ENCODE results near the gene OSTM1.

Gene OSTM1

DNA sequence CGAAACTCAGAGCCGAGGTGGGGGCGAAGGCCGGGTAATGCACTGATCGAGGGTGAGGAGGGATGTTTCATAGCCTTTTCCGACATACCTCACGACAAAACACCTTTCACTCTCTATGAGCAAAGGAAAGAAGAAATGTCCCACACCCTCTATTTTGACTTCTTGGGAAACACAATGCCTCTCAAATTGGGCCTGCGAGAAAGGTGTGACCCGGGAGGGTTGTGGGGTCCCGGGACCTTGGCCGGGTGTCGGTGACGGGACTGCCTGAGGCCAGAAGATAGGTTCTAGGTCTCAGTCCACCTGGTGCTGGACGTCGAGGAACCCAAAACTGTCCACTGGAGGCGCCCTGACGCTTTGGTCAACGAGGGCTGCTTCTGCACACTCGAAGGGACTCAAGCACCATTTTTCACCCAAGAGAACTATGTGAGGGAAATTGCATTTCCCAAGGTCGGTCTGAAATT is 41.1 kb upstream of the OSTM1 start:
- Histone ChIP-seq H3K4me3 (replicated peaks; ENCODE audit: low read depth, low read length) (no peak overlapping the region; the same call in 1 of the 2 replicates), H3K27me3 (replicated peaks; ENCODE audit: control insufficient read depth, insufficient read depth, low read length) (peaks cover 4% of the 10 kb centered on the region), H3K36me3 (ENCODE audit: control insufficient read depth, insufficient read depth, low read length) (no peaks in the 10 kb centered on the region)
- TF ChIP-seq, protein P1, sequence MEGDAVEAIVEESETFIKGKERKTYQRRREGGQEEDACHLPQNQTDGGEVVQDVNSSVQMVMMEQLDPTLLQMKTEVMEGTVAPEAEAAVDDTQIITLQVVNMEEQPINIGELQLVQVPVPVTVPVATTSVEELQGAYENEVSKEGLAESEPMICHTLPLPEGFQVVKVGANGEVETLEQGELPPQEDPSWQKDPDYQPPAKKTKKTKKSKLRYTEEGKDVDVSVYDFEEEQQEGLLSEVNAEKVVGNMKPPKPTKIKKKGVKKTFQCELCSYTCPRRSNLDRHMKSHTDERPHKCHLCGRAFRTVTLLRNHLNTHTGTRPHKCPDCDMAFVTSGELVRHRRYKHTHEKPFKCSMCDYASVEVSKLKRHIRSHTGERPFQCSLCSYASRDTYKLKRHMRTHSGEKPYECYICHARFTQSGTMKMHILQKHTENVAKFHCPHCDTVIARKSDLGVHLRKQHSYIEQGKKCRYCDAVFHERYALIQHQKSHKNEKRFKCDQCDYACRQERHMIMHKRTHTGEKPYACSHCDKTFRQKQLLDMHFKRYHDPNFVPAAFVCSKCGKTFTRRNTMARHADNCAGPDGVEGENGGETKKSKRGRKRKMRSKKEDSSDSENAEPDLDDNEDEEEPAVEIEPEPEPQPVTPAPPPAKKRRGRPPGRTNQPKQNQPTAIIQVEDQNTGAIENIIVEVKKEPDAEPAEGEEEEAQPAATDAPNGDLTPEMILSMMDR (IDR thresholded peaks at IDR 0.05; ENCODE audit: insufficient read depth, low read length, poor library complexity, severe bottlenecking): peak; percentile 45
- peak; percentile 26 for DNase-seq (ENCODE audit: extremely low read depth, insufficient read length)

GRCh38 chr6:108114841-108115597 is 40.5 kb upstream of the OSTM1 start:
- Histone ChIP-seq H3K36me3 (ENCODE audit: control insufficient read depth, insufficient read depth, low read length) (no peaks in the 10 kb centered on the region), H3K27me3 (replicated peaks; ENCODE audit: control insufficient read depth, insufficient read depth, low read length) (peaks cover 4% of the 10 kb centered on the region), H3K4me3 (replicated peaks; ENCODE audit: low read depth, low read length) (peak overlapping the region; percentile 35)
- TF ChIP-seq, protein P1 (IDR thresholded peaks at IDR 0.05; ENCODE audit: insufficient read depth, low read length, poor library complexity, severe bottlenecking): peak; percentile 2
- peak; percentile 53 for DNase-seq (ENCODE audit: extremely low read depth, insufficient read length)

DNA sequence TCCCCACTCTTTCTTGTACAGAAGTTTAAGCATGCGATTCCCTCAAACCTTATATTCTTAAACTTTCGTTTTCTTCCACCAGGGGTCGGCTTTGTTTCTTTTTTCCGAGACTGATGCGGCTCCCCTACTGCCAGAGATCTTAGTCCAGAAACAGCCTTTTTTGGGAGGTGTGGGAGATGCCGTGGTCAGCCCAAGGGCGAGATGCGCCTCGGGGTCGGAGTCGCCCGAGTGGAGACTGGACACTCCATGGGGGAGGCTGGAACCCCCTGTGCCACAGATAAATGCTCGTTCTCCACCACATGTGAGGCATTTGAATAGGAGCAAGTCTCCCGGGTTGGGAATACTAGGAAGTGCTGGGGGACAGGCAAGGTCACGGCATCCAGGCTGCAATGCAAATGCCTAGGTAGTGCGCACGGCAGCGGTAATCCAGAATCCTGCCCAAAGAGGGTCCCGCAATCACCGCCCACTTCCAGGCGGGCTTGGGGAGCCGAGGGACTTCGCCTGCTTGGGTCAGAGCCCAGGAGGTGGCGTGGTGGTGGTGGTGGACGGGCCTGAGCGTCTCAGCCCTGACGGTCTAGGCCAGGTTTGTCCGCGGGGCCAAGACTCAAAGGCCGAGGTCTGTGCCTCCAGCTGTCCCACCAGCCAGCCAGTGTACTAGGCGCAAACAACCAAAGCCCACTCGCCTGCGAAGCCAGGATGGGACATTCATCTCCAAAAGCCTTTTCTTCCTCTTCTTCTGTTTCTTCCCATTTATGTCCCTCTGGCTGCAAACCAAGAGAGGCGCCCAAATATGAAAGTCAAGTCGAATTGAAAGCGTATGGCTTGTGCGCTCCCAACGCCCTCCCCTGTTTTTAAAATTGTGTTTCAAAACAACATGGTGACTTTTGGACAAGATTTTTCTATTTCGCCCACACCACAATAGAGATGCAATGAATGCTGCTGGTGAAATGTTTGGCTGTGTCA is 39.3 kb upstream of the OSTM1 start:
- Histone ChIP-seq H3K36me3 (ENCODE audit: control insufficient read depth, insufficient read depth, low read length) (no peaks in the 10 kb centered on the region), H3K4me3 (replicated peaks; ENCODE audit: low read depth, low read length) (no peak overlapping the region), H3K27me3 (replicated peaks; ENCODE audit: control insufficient read depth, insufficient read depth, low read length) (peaks cover 4% of the 10 kb centered on the region)
- peak; percentile 24 for DNase-seq (ENCODE audit: extremely low read depth, insufficient read length)
- TF ChIP-seq, protein P1 (IDR thresholded peaks at IDR 0.05; ENCODE audit: insufficient read depth, low read length, poor library complexity, severe bottlenecking): peak; percentile 37

DNA sequence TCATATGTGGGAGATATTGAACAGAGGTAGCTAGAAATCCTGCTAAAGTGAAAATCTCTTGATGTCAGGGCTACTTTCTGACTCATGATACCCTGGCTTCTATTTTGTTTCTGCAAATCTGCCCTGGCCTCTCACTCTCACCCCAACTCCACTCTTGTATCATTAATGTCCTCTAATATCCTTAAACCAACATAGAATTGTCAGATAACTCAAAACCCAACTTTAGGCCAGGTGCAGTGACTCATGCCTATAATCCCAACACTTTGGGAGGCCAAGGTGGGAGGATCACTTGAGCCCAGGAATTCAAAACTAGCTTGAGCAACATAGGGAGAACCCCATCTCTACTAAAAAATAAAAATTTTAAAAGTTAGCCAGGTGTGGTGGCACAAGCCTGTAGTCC is 33.8 kb upstream of the OSTM1 start:
- Histone ChIP-seq H3K27me3 (replicated peaks; ENCODE audit: control insufficient read depth, insufficient read depth, low read length) (peaks cover 3% of the 10 kb centered on the region), H3K36me3 (ENCODE audit: control insufficient read depth, insufficient read depth, low read length) (no peaks in the 10 kb centered on the region), H3K4me3 (replicated peaks; ENCODE audit: low read depth, low read length) (no peak overlapping the region)
- TF ChIP-seq, protein P1 (IDR thresholded peaks at IDR 0.05; ENCODE audit: insufficient read depth, low read length, poor library complexity, severe bottlenecking): no peak
- no peak for DNase-seq (ENCODE audit: extremely low read depth, insufficient read length)

DNA sequence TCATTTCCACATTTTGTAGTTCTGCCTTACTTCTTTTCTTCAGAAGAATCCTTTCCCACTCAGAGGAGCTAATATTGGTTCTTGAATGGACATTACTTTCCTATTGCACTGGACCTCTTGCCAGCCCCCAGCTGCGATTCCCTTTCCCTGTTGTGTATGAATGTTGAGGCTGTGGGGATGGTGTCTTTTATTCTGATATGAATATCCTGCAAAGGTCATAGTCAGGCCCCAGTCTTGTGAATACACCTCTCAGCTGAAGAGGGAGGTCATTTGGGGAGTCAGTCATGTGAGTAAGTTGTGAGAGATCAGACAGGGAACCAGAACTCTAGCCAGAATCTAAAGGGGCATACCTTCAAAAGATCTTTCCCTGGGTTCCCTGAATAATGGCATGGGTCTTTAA is 32.6 kb upstream of the OSTM1 start:
- Histone ChIP-seq H3K4me3 (replicated peaks; ENCODE audit: low read depth, low read length) (no peak overlapping the region), H3K36me3 (ENCODE audit: control insufficient read depth, insufficient read depth, low read length) (no peaks in the 10 kb centered on the region), H3K27me3 (replicated peaks; ENCODE audit: control insufficient read depth, insufficient read depth, low read length) (no peaks in the 10 kb centered on the region; the same call in 1 of the 2 replicates)
- TF ChIP-seq, protein P1 (IDR thresholded peaks at IDR 0.05; ENCODE audit: insufficient read depth, low read length, poor library complexity, severe bottlenecking): no peak
- no peak for DNase-seq (ENCODE audit: extremely low read depth, insufficient read length)

All from GM06990 (cell line).